K562 (cell line): ENCODE results near the gene ARHGAP24. TPM values are rescaled to one million over a fixed set of nuclear protein-coding genes. Genes with fewer than 3 reads are reported as not detected.

Experiments used
- ATAC-seq: fragments of 200-7000 bp; cut with Tn5 transposase; 3 replicates; pipeline ENCODE4 v1.9.1; 2020; ENCODE audit warnings: moderate library complexity
- BruUV-seq: library from RNA; stranded (reverse); fragments of 400-500 nt; replicated peaks from 2 replicates; lab custom pipeline; 2021; lab: Mats Ljungman, UMichigan
- CTCF ChIA-PET: fragments of 300-600 bp; formaldehyde crosslinking; extraction: SDS; loops from one replicate; lab custom pipeline; 2021; ENCODE audit warnings: low intra/inter-chr PET ratio; lab: Yijun Ruan, JAX
- POLR2A ChIA-PET: fragments of 300-600, 350-650 bp; sonication (Branson Sonifier 250); formaldehyde crosslinking; extraction: SDS; loops from one replicate; lab custom pipeline; 2021; ENCODE audit warnings: antibody characterized with exemption, inconsistent platforms; lab: Yijun Ruan, JAX
- DNase-seq, 4 experiments: peaks; one replicate each; pipeline versions ENCODE4 v3.0.0 to v3.0.0-alpha.2; 2011 to 2018; ENCODE audit warnings: low spot score in 3 of 4, mixed read lengths in 3 of 4; ENCODE audit errors: extremely low read depth in 1 of 4
- FAIRE-seq: peaks from 2 replicates; lab custom pipeline; 2011; peaks lifted over from hg19 to GRCh38; lab: Jason Lieb, UNC
- H2AFZ ChIP-seq: 2 replicates; pipeline ENCODE4 v1.6.0; 2011; ENCODE audit warnings: low read depth, low read length, control low read depth, inconsistent platforms
- H3K27ac ChIP-seq: fragments of 200-600 bp; 3 replicates; pipeline ENCODE4 v1.8.0; 2011; ENCODE audit warnings: low read depth, mild to moderate bottlenecking, control low read depth, inconsistent platforms, low read length, moderate library complexity, mixed read lengths; ENCODE audit errors: extremely low read depth
- H3K27me3 ChIP-seq, 2 experiments: fragments of 300-600 bp in 1 of 2; 2 replicates in 1 of 2; 3 replicates in 1 of 2; pipeline versions ENCODE4 v1.6.0 to v1.8.0; 2011; ENCODE audit warnings: inconsistent platforms in 2 of 2, low read length in 2 of 2, mild to moderate bottlenecking in 1 of 2, mixed read lengths in 1 of 2, moderate library complexity in 1 of 2; ENCODE audit not compliant: control insufficient read depth in 2 of 2, insufficient read depth in 2 of 2
- H3K36me3 ChIP-seq: fragments of 300-600 bp; 3 replicates; pipeline ENCODE4 v1.8.0; 2011; ENCODE audit warnings: mild to moderate bottlenecking, low read length, inconsistent platforms; ENCODE audit not compliant: control insufficient read depth, insufficient read depth
- H3K4me1 ChIP-seq, 2 experiments: fragments of 200-600 bp in 1 of 2; replicated peaks in 1 of 2; 2 replicates in 1 of 2; 3 replicates in 1 of 2; pipeline versions ENCODE4 v1.5.1 to v1.8.0; 2011; ENCODE audit warnings: inconsistent platforms in 2 of 2, low read length in 2 of 2, mild to moderate bottlenecking in 1 of 2, mixed read lengths in 1 of 2, moderate library complexity in 1 of 2; ENCODE audit not compliant: control insufficient read depth in 2 of 2, insufficient read depth in 2 of 2
- H3K4me2 ChIP-seq: 2 replicates; pipeline ENCODE4 v1.6.1; 2011; ENCODE audit warnings: low read length, control low read depth, inconsistent platforms, mixed read lengths; ENCODE audit not compliant: insufficient read depth
- H3K4me3 ChIP-seq: fragments of 200-600 bp; sonication (generic), shearing (Covaris generic); 2 replicates; pipeline ENCODE4 v1.5.1; 2016; ENCODE audit warnings: control low read depth, inconsistent platforms
- H3K79me2 ChIP-seq: fragments of 200-600 bp; 3 replicates; pipeline ENCODE4 v1.8.0; 2011; ENCODE audit warnings: low read length, inconsistent platforms; ENCODE audit not compliant: control insufficient read depth, insufficient read depth
- H3K9ac ChIP-seq, 2 experiments: 2 replicates each; pipeline versions ENCODE4 v1.6.0 to v1.6.1; 2011; ENCODE audit warnings: low read depth in 2 of 2, low read length in 2 of 2, control low read depth in 1 of 2, inconsistent platforms in 1 of 2, mild to moderate bottlenecking in 1 of 2, mixed read lengths in 1 of 2; ENCODE audit not compliant: insufficient read depth in 1 of 2
- H3K9me1 ChIP-seq: one replicate; pipeline ENCODE4 v1.6.0; 2011; ENCODE audit warnings: inconsistent platforms, mild to moderate bottlenecking, low read length, moderate library complexity; ENCODE audit not compliant: control insufficient read depth, insufficient read depth
- H3K9me3 ChIP-seq: replicated peaks from 2 replicates; pipeline ENCODE4 v1.5.1; 2011; ENCODE audit warnings: low read depth, low read length, inconsistent platforms; ENCODE audit not compliant: control insufficient read depth, insufficient read depth
- H4K20me1 ChIP-seq: replicated peaks from 2 replicates; pipeline ENCODE4 v1.6.1; 2011; ENCODE audit warnings: low read length, inconsistent platforms, mixed read lengths; ENCODE audit not compliant: control insufficient read depth, insufficient read depth
- ATF7 ChIP-seq: fragments of 450-650 bp; IDR thresholded peaks from 2 replicates; pipeline ENCODE4 v1.7.1; 2014; ENCODE audit warnings: mild to moderate bottlenecking, moderate library complexity
- CBX3 ChIP-seq, 2 experiments: IDR thresholded peaks; 1 replicate in 1 of 2; 2 replicates in 1 of 2; pipeline ENCODE4 v1.6.1; 2012; ENCODE audit warnings: inconsistent platforms in 2 of 2, low read length in 2 of 2, borderline replicate concordance in 1 of 2, control low read depth in 1 of 2
- CBX8 ChIP-seq: fragments of 200-600 bp; sonication (generic); IDR thresholded peaks from 2 replicates; pipeline ENCODE4 v1.6.1; 2012; ENCODE audit warnings: borderline replicate concordance, mixed run types, low read depth, mild to moderate bottlenecking, moderate library complexity, mixed read lengths, low read length, control low read depth, inconsistent platforms; ENCODE audit not compliant: poor library complexity, severe bottlenecking; ENCODE audit errors: extremely low read depth
- ERF ChIP-seq: fragments of 450-650 bp; formaldehyde crosslinking; IDR thresholded peaks from 2 replicates; pipeline ENCODE4 v1.4.0; 2020; ENCODE audit warnings: mild to moderate bottlenecking, mixed read lengths
- GABPB1 ChIP-seq: sonication (generic); formaldehyde crosslinking; IDR thresholded peaks from 2 replicates; pipeline ENCODE4 v1.8.0; 2022; ENCODE audit warnings: mild to moderate bottlenecking, missing genetic modification reagents
- KAT7 ChIP-seq: sonication (generic); formaldehyde crosslinking; IDR thresholded peaks from 2 replicates; pipeline ENCODE4 v1.8.0; 2022; ENCODE audit warnings: missing genetic modification reagents, mild to moderate bottlenecking, borderline replicate concordance
- KDM4B ChIP-seq, 2 experiments: fragments of 450-650 bp in 1 of 2; sonication (generic) in 1 of 2; IDR thresholded peaks; 2 replicates each; pipeline ENCODE4 v1.6.1; 2016 to 2017; ENCODE audit warnings: borderline replicate concordance in 2 of 2, antibody characterized with exemption in 1 of 2, low read depth in 1 of 2, mild to moderate bottlenecking in 1 of 2
- NCOA1 ChIP-seq: fragments of 450-650 bp; IDR thresholded peaks from 2 replicates; pipeline ENCODE4 v1.6.1; 2016; ENCODE audit warnings: low read depth
- NELFE ChIP-seq: IDR thresholded peaks from 2 replicates; pipeline ENCODE4 v1.6.1; 2011; ENCODE audit warnings: mild to moderate bottlenecking; ENCODE audit not compliant: insufficient read depth, insufficient read length
- NR2F6 ChIP-seq: fragments of 450-650 bp; formaldehyde crosslinking; IDR thresholded peaks from 2 replicates; pipeline ENCODE4 v1.4.0; 2020; ENCODE audit warnings: mild to moderate bottlenecking
- SMARCB1 ChIP-seq: IDR thresholded peaks from 2 replicates; pipeline ENCODE4 v1.6.1; 2011; ENCODE audit warnings: improper control_type of control experiment, low read depth; ENCODE audit not compliant: insufficient read length
- TBP ChIP-seq: optimal IDR thresholded peaks from 2 replicates; pipeline ENCODE3; 2011; ENCODE audit warnings: low read depth, low read length, improper control_type of control experiment
- ZFPM2 ChIP-seq: fragments of 250-450 bp; sonication (Bioruptor Pico); IDR thresholded peaks from 2 replicates; pipeline ENCODE4 v1.5.1; 2022; ENCODE audit warnings: mild to moderate bottlenecking
- ZNF766 ChIP-seq: fragments of 200-800 bp; sonication (Bioruptor generic); conservative IDR thresholded peaks from 2 replicates; pipeline ENCODE4 v1.6.1; 2016; ENCODE audit warnings: missing genetic modification characterization, missing compliant biosample characterization
- WGBS: fragments of 100-300 bp; shearing (Covaris generic); methylation state at CpG from one replicate; pipeline ENCODE4 v1.1.6; 2016; ENCODE audit warnings: low coverage, mixed read lengths; ENCODE audit not compliant: insufficient coverage; ENCODE audit errors: missing lambda C conversion rate; 5-methylcytosine and 5-hydroxymethylcytosine counted together
- in situ Hi-C: fragments of 300-500 bp; cut with MboI; formaldehyde crosslinking; loops from 4 replicates; pipeline ENCODE4 v1.15.0; 2018; ENCODE audit warnings: inconsistent platforms, mixed read lengths
- intact Hi-C: fragments of 100-400 bp; cut with micrococcal nuclease; formaldehyde crosslinking; loops from 2 replicates; pipeline ENCODE4 v1.14.2; 2022
- polyA plus RNA-seq, 8 experiments: library from polyadenylated mRNA; depleted of rRNA in 4 of 8; stranded (reverse) in 5 of 8; unstranded in 3 of 8; fragments of >200 nt; fragmentation: Nextera tagmentation in 2 of 8; fragmentation: Illumina TruSeq in 1 of 8; extraction: Ambion mirVana in 2 of 8; extraction: Trizol in 1 of 8; gene quantifications; 2 replicates each; pipeline versions ENCODE4 v1.2.1 to v1.2.3, GENCODE V29; 2011 to 2014; ENCODE audit warnings: inconsistent platforms in 1 of 8, missing spikeins in 1 of 8
- total RNA-seq, 7 experiments: library from RNA; depleted of rRNA in 6 of 7; stranded (reverse); fragments of >200 nt in 6 of 7; fragmentation: Illumina TruSeq in 2 of 7; extraction: Trizol in 2 of 7; gene quantifications; 2 replicates each; pipeline versions ENCODE4 v1.2.1 to v1.2.3, GENCODE V29; 2011 to 2021; ENCODE audit warnings: low replicate concordance in 1 of 7
- TF ChIP-seq, protein P1 (sequence below): sonication (generic); IDR thresholded peaks from 2 replicates; pipeline ENCODE4 v1.6.1; 2016
- TF ChIP-seq, protein P2 (sequence below): fragments of 250-450 bp; sonication (Bioruptor Pico); IDR thresholded peaks from 2 replicates; pipeline ENCODE4 v1.4.0; 2020; ENCODE audit warnings: borderline replicate concordance
- TF ChIP-seq, protein P3 (sequence below): fragments of 250-450 bp; sonication (Bioruptor Pico); IDR thresholded peaks from 2 replicates; pipeline ENCODE4 v1.6.1; 2021; ENCODE audit warnings: mild to moderate bottlenecking
- TF ChIP-seq, protein P4 (sequence below): fragments of 250-450 bp; sonication (Bioruptor Pico); IDR thresholded peaks from 2 replicates; pipeline ENCODE4 v1.8.0; 2022; ENCODE audit warnings: inconsistent platforms

ARHGAP24 gene
- total and polyA plus RNA-seq, 9 of the 15 experiments (the other 6 are each of a cell fraction or from before 2014, with no cell fraction given) = 8.0 to 22.6 (median 14.0) TPM

DNA sequence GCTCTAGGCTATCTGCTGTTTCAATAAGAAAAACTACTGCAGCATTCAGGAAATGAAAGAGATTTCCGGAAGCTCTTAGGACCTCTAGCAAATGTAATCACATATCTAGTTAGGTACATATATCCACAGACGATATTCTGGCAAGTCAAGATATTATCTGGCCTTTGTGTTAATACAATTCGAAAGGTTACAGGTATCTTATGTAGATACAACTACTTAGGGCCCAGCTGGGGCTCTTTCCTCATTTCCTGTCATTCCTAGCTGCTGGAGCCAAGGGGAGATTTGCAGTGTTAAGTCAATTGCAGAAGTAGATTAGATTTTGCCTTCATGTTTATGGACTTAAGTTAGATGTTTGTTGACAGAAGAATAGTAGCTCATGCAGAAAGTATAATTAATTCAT lies 299.5 kb downstream of the ARHGAP24 start (continued):
- TF ChIP-seq, protein P1, sequence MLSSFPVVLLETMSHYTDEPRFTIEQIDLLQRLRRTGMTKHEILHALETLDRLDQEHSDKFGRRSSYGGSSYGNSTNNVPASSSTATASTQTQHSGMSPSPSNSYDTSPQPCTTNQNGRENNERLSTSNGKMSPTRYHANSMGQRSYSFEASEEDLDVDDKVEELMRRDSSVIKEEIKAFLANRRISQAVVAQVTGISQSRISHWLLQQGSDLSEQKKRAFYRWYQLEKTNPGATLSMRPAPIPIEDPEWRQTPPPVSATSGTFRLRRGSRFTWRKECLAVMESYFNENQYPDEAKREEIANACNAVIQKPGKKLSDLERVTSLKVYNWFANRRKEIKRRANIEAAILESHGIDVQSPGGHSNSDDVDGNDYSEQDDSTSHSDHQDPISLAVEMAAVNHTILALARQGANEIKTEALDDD = no peak
- TF ChIP-seq SMARCB1 = no peak
- TF ChIP-seq NCOA1 = no peak
- no peak for TF ChIP-seq ERF
- TF ChIP-seq KDM4B (IDR thresholded peaks at IDR 0.05; ENCODE audit: borderline replicate concordance in 2 of 2, low read depth in 1 of 2) = no peak
- TF ChIP-seq NELFE = no peak
- TF ChIP-seq, protein P2, sequence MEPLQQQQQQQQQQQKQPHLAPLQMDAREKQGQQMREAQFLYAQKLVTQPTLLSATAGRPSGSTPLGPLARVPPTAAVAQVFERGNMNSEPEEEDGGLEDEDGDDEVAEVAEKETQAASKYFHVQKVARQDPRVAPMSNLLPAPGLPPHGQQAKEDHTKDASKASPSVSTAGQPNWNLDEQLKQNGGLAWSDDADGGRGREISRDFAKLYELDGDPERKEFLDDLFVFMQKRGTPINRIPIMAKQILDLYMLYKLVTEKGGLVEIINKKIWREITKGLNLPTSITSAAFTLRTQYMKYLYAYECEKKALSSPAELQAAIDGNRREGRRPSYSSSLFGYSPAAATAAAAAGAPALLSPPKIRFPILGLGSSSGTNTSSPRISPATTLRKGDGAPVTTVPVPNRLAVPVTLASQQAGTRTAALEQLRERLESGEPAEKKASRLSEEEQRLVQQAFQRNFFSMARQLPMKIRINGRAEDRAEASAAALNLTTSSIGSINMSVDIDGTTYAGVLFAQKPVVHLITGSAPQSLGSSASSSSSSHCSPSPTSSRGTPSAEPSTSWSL (CRISPR knock-in tag) = no peak
- TF ChIP-seq CBX3 (IDR thresholded peaks at IDR 0.05; ENCODE audit: borderline replicate concordance in 1 of 2, low read length in 2 of 2) = no peak
- TF ChIP-seq ZNF766 = no peak

DNA sequence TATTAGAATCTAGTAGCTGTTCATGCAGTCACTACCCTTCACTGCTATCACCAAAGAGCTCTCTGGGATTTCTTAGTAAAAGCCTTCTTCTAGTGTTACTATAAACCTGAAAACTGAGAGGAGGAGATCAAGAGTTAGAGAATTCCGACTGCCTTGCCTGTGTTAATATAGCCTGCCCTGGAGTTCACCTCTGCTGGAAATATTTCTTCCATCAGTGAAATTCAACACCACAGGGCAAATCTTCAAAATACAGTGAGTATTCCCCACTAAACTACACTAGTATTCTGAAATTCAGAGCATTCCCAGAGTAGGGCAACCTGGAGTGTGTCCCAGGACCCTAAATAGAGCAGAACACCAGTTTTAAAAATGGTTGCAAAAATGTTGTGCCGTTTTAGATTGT lies 301.1 kb downstream of the ARHGAP24 start:
- no peaks in the 10 kb centered on the region for H3K9me3 ChIP-seq
- POLR2A ChIA-PET = no interaction called here
- no peaks in the 10 kb centered on the region for H3K79me2 ChIP-seq
- no peaks in the 10 kb centered on the region for H3K27me3 ChIP-seq
- no peak for ATAC-seq
- in situ Hi-C loops = no loop called here
- no peak overlapping the region for H3K27ac ChIP-seq
- no peak overlapping the region for H3K4me3 ChIP-seq
- DNase-seq = no peak
- H4K20me1 ChIP-seq = no peaks in the 10 kb centered on the region
- H2AFZ ChIP-seq = no peak overlapping the region
- no peaks in the 10 kb centered on the region for H3K9me1 ChIP-seq
- no TSS peak for BruUV-seq
- FAIRE-seq = no peak
- CTCF ChIA-PET = no interaction called here
- H3K4me2 ChIP-seq = no peak overlapping the region
- H3K36me3 ChIP-seq = no peaks in the 10 kb centered on the region
- WGBS = 9% methylated on average over 2 of the region's 2 CpGs
- no peak overlapping the region for H3K9ac ChIP-seq
- intact Hi-C loops = no loop called here
- H3K4me1 ChIP-seq = no peaks in the 10 kb centered on the region
- TF ChIP-seq TBP = no peak
- no peak for TF ChIP-seq KAT7 (CRISPR knock-in tag)
- TF ChIP-seq ZFPM2 = no peak
- TF ChIP-seq ATF7 = no peak
- TF ChIP-seq, protein P3, sequence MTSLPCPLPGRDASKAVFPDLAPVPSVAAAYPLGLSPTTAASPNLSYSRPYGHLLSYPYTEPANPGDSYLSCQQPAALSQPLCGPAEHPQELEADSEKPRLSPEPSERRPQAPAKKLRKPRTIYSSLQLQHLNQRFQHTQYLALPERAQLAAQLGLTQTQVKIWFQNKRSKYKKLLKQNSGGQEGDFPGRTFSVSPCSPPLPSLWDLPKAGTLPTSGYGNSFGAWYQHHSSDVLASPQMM (CRISPR knock-in tag) = no peak
- no peak for TF ChIP-seq NELFE
- no peak for TF ChIP-seq GABPB1 (CRISPR knock-in tag)
- no peak for TF ChIP-seq CBX8
- no peak for TF ChIP-seq NR2F6 (CRISPR knock-in tag)
- TF ChIP-seq, protein P4, sequence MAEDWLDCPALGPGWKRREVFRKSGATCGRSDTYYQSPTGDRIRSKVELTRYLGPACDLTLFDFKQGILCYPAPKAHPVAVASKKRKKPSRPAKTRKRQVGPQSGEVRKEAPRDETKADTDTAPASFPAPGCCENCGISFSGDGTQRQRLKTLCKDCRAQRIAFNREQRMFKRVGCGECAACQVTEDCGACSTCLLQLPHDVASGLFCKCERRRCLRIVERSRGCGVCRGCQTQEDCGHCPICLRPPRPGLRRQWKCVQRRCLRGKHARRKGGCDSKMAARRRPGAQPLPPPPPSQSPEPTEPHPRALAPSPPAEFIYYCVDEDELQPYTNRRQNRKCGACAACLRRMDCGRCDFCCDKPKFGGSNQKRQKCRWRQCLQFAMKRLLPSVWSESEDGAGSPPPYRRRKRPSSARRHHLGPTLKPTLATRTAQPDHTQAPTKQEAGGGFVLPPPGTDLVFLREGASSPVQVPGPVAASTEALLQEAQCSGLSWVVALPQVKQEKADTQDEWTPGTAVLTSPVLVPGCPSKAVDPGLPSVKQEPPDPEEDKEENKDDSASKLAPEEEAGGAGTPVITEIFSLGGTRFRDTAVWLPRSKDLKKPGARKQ (CRISPR knock-in tag) = no peak
